TTC549 (cell line): Measurements from ENCODE around the gene ADAM21.
"Not testable (repeated sequence)": the region's sequence is repeated elsewhere in the genome, so short reads cannot be mapped to it uniquely, and the experiment has no call there.

Experiments used
- FAIRE-seq: peaks from 2 replicates; lab custom pipeline; 2012; peaks lifted over from hg19 to GRCh38; lab: Jason Lieb, UNC

Gene ADAM21

DNA sequence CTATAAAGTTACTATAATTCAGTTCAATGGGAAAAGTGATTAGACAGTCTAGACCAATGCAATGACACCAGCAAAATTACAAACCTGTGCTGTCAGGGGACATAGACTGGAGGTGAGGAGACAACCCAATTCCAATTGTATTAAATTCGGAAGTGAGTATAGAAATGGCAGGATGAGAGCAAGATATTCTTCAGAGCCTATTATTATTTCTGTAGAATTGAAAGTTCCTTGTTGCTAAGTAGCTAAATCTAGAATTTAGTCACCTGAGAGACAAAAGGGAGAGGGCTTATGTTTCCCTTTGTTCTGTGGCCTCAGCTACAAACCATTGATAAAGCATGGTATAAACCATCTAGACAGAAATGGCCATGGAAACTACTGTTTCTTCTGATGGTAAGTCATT lies at the start of gene ADAM21:
TSS of gene ADAM21 (plus strand) at position 301 of the 400 bp plus-strand sequence. CDS start 5,326 bp downstream, outside the sequence.
- no peak for FAIRE-seq

DNA sequence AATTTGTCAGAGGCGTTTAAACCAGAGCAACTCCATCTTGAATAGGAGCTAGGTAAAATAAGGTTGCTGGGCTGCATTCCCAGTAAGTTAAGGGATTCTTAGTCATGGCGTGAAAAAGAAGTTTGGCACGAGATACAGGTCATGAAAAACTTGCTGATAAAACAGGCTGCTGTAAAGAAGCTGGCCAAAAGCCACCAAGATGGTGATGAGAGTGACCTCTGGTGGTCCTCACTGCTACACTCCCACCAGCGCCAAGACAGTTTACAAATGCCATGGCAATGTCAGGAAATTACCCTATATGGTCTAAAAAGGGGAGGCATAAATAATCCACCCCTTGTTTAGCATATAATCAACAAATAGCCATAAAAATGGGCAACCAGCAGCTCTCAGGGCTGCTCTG lies 48.6 kb upstream of the ADAM21 start:
- not testable (repeated sequence) for FAIRE-seq

GRCh38 chr14:70406216-70406615 lies 45.8 kb upstream of the ADAM21 start:
- not testable (repeated sequence) for FAIRE-seq

DNA sequence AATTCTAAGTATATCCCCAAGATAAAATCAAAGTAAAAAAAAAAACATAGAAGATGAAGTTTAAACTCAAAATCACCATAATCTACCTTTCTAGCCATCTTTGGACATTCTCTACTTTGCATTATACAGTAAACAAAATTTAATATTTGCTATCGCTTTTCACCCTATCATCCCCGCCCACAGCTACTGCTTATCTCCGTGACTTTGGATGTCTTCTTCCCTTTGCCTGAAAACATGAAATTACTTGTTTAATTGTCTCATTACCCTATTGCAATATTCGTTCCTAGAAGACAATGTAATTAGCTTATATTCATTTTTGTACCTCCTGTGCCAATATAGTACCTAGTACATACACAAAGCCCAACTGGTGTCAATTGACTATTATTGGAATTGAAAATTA lies 44.4 kb upstream of the ADAM21 start:
- FAIRE-seq: no peak

DNA sequence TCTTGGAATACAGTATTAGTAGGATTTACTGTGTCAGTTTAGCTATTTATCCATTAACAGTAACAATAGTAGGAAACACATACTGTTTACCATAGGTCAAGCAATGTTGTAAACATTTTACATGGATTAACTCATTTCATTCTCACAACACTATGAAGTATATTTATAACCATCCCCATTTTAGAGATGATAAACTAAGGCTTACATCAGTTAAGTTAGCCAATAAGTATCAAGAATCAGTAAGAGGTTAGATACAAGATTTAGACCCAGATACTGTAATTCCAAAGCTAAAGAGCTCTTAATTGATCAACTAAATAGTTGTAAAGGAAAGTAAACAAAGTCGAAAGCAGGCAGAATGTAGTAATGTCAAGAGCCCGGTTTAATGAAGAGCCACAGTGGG lies 36.2 kb upstream of the ADAM21 start:
- FAIRE-seq: no peak

- no peak for FAIRE-seq
Observed at GRCh38 chr14:70416338-70416724, 35.6 kb upstream of the ADAM21 start.

DNA sequence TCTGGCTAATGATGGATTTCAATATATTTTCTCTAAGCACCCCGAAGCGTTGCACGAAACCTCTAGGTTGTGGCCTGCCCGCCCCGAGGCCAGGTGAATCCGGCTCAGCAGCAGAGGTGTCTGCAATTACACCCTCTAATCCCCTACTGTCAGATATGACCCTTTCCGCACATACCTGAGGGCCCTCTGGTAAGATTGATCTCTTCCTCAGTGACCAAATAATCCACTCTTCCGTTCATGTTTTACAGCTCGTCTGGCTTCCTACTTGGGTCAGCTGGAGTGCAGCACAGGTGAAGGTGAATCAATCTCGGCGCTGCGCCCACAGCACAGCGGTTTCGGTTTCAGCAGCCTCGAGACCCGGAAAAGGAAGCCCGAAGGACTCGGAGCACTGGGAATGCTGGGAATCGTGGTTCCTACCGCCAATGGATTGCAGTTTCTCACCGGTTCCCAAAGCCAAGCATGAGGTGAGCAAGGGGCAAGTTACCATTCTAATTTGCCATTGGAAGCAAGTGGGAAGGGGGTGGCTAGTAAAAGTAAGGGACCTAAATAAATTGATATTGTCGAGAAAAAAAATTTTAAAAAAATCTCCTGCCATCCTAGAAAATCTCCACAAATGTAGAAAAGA lies 35.1 kb upstream of the ADAM21 start, which contains the start of gene SYNJ2BP:
TSS of gene SYNJ2BP (minus strand) at position 366 of the 625 bp plus-strand sequence. CDS start at position 239, 127 bp downstream.
- FAIRE-seq: no peak

- not testable (repeated sequence) for FAIRE-seq
Observed at GRCh38 chr14:70419270-70419931, 32.6 kb upstream of the ADAM21 start.

- no peak for FAIRE-seq
Observed at GRCh38 chr14:70422538-70422937, 29.4 kb upstream of the ADAM21 start.

DNA sequence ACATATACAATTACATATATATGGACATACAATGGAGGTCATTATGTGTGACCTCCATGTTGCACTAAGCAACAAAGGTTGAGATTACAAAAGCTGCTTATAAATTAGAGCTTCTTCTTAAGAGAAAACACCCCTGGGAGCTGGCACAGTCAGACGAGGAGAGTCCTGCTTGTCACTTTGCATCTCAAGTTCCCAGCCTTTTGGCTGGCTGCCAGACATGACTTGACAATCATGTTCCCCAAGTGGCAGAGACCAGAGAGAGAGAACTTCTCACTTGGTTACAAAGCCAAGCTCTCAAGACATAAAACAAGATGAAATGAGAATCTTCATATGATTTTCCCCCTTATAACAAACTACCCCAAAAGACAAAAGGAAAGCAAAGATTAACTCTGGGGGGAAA lies 26.6 kb upstream of the ADAM21 start:
- no peak for FAIRE-seq

GRCh38 chr14:70426555-70426954 lies 25.4 kb upstream of the ADAM21 start:
- not testable (repeated sequence) for FAIRE-seq

DNA sequence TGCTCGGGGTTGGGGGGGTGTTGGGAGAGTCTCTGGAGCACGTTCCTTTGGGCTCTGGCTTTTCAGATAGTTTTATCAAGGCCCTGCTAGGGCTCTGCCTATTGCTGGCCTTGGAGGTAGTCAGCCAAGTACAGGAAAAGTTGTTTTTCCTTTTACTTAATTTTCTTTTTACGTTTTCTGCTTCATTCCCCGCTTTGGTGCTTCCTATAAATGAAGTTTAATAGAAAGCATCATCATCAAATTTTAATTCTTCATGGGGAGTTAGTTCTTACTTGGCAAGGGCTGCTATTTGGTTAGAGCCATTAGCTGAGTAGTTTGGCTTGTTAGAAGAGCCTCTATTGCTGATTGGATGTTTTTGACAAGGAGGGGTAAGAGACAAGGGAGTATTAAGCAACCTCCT lies 15.1 kb upstream of the ADAM21 start:
- FAIRE-seq: no peak

GRCh38 chr14:70441641-70442040 lies 10.3 kb upstream of the ADAM21 start:
- no peak for FAIRE-seq

DNA sequence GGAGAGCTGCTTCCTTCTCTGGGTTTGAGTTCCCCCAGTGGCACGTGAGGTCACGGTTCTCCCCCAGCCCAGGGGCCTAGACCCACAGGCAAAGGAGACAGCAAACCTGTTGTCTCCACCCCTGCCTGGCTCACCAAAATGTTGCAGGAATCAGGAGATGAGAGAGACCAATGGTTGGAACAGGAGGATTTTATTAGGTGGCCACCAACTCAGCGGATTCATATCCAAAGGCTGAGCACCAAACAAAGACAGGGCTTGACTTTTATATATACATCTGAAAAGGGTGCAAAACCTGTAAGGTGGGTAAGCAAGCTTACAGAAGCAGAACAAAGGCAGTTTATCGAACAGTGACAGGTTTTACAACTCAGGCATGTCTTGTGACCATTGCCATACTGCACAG lies 9.2 kb upstream of the ADAM21 start:
- FAIRE-seq: no peak

DNA sequence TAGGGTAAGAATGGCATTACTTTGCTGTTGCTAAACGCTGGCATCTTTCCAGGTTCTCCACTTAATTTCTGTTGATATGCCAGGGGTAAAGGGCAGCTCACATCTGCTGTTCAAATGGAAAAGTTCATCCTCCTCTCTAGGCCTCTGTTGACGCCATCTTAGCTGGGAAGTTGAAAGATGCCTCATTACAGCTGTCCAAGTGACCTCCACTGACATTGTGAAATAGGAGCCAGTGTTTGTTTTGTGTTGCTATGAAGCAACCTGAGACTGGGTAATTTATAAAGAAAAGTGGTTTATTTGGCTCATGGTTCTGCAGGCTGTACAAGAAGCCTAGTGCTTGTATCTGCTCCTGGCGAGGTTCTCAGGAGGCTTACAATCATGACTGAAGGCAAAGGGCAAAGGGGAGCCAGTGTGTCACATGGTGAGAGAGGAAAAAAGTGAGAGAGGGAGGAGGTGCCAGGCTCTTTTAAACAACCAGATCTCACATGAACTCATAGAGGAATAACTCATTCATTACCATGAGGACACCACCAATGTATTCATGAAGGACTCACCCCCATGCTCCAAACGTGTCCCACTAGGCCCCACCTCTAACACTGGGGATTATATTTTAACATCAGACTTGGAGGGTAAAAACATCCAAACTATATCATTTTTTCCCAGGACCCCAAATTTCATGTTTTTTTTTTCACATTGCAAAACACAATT lies 3.2 kb upstream of the ADAM21 start:
- no peak for FAIRE-seq

DNA sequence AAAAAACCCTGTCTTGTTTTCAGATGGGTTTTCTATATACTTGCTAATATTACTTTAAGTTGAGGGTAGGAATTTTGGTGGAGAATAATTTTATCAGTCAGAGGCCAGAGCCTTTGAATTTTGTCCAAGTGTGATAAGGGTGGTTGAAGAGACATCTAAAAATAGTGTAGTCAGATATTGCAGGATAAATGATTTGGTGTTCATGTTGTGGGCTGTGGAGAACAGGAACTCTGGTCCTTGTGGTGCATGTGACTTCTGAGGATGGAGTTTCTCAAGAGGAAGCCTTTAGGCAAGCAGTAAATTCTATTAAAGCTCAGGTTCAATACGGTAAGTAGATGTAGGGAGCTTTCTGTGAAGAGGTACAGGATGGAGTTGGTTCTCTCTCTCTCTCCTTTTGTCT lies 2.8 kb downstream of the ADAM21 start:
- no peak for FAIRE-seq

DNA sequence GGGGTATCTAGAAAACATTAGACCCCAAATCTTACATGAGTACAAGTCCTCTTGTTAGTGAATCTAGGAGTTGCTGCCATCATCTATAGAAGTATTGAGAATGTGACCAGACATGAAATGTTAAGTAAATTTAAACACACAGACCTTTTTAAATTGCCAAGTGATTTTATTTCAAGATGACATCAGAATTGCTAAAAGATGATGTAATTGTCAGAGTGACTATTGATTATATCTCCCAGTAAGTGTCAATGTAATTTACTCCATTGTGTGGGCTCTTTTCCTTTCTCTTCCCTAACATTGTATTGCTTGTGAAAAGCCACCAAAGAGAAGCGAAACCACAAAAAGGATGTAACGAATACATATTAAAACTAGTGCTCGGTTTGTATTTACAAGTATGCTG lies 16.8 kb downstream of the ADAM21 start:
- no peak for FAIRE-seq

GRCh38 chr14:70470863-70471563 lies 19.0 kb downstream of the ADAM21 start:
- not testable (repeated sequence) for FAIRE-seq

DNA sequence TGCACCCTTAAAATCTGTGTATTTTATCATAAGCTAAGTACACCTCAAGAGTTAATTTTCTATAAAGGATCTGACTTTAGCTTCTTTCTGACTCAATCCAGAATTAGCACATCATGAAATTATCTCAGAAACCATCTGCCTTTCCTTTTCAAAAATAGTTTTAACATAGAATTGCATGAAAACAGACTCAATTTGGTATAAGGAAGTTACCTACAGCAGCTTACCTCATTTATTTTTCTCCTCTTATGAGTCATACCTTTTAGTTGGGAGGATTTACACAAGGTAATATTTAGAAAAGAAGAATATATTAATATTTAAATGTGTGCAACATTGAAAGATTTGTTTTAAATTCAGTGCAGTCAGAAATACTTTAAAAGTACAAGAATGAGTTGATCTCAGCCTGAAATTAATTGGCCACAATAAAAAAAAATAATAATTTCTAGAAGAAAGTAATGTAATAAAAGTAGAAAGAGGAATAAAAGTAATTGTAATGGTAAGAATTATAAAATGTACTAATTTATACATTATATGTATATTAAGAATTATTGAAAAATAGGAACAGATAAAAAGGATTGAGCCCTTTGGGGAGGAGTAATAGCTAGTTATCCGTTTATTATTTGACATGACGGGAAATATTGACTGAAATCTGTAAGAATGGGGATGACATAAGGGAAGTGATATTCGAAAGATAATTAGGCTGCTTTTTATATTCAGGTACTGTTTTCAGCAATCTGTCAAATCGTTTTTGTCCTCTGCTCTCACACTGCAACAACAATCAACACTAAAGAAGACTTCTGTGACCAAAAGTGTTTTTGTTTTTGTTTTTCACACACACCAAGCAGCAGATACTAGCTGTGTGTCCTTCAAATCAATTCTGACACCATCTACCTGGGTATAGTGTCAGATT lies 20.5 kb downstream of the ADAM21 start:
- FAIRE-seq: no peak

GRCh38 chr14:70473825-70474224 lies 21.9 kb downstream of the ADAM21 start:
- no peak for FAIRE-seq

- not testable (repeated sequence) for FAIRE-seq
Observed at GRCh38 chr14:70475459-70475858, 23.5 kb downstream of the ADAM21 start.
